ENCODE data around the gene IL4. TPM values are rescaled to one million over a fixed set of nuclear protein-coding genes. Genes with fewer than 3 reads are reported as not detected.

IL4 gene
- polyA plus RNA-seq, 1 donor (not counting 4 experiments of a cell fraction or from before 2014, with no cell fraction given), result not detected

DNA sequence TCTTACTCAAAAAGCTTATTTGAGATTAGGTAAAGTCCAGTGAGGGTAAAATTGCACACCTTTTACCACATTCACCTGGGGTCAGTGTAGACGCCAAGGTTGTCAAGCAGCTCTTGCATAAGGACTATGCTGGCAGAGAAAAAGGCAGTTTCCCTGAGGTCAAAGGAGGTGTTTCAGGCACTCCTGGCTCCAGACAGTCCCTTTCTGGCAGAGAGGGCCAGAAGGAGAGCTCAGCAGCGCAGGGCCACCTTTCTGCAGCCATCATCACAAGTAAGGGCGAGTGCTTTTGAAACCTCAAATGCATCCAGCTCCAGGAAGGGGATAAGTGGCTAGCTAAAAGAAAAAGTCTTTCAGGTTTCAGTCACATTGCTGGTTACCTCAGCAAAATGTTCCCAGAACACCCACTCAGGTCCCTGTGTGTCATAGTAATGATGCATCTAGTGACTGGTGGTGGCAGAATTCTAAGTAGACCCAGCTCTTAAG is 32.5 kb upstream of the IL4 start:
- no peak for TF ChIP-seq EZH2 (IDR thresholded peaks at IDR 0.05; ENCODE audit: low read length)
- TF ChIP-seq, protein P1, sequence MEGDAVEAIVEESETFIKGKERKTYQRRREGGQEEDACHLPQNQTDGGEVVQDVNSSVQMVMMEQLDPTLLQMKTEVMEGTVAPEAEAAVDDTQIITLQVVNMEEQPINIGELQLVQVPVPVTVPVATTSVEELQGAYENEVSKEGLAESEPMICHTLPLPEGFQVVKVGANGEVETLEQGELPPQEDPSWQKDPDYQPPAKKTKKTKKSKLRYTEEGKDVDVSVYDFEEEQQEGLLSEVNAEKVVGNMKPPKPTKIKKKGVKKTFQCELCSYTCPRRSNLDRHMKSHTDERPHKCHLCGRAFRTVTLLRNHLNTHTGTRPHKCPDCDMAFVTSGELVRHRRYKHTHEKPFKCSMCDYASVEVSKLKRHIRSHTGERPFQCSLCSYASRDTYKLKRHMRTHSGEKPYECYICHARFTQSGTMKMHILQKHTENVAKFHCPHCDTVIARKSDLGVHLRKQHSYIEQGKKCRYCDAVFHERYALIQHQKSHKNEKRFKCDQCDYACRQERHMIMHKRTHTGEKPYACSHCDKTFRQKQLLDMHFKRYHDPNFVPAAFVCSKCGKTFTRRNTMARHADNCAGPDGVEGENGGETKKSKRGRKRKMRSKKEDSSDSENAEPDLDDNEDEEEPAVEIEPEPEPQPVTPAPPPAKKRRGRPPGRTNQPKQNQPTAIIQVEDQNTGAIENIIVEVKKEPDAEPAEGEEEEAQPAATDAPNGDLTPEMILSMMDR (optimal IDR thresholded peaks at IDR 0.05 in 1 of 3, IDR thresholded peaks at IDR 0.05 in 1 of 3, conservative IDR thresholded peaks at IDR 0.05 in 1 of 3; ENCODE audit: extremely low read depth in 1 of 3, insufficient read depth in 2 of 3, low read length in 3 of 3), result no peak
- Histone ChIP-seq H3K27me3 (ENCODE audit: control insufficient read depth, extremely low read depth, insufficient read depth, low read length) (no peaks in the 10 kb centered on the region), H3K9me1 (ENCODE audit: control insufficient read depth, extremely low read depth, insufficient read depth, low read length) (no peaks in the 10 kb centered on the region), H3K36me3 (ENCODE audit: control insufficient read depth in 2 of 2, extremely low read depth in 1 of 2, insufficient read depth in 2 of 2, low read length in 2 of 2) (peaks cover 24 to 26% of the 10 kb centered on the region in 2 experiments), H3K4me3 (ENCODE audit: control insufficient read depth in 2 of 3, extremely low read depth in 1 of 3, insufficient read depth in 2 of 3, low read depth in 1 of 3, low read length in 3 of 3) (no peak overlapping the region), H3K9ac (ENCODE audit: control insufficient read depth, extremely low read depth, insufficient read depth, low read length) (no peak overlapping the region), H3K4me2 (ENCODE audit: control insufficient read depth, extremely low read depth, insufficient read depth, low read depth, low read length) (no peak overlapping the region), H3K4me1 (ENCODE audit: control insufficient read depth, extremely low read depth, insufficient read depth, low read length) (no peaks in the 10 kb centered on the region), H3K27ac (ENCODE audit: control insufficient read depth, insufficient read depth, low read length) (no peak overlapping the region), H3K79me2 (ENCODE audit: control insufficient read depth, insufficient read depth, low read length) (no peaks in the 10 kb centered on the region), H4K20me1 (ENCODE audit: control insufficient read depth, extremely low read depth, insufficient read depth, low read length) (no peaks in the 10 kb centered on the region), H2AFZ (ENCODE audit: control insufficient read depth, low read length) (no peak overlapping the region), H3K9me3 (ENCODE audit: control insufficient read depth, low read depth, low read length) (no peaks in the 10 kb centered on the region)
- dilution Hi-C loops (cut with MboI; ENCODE audit: extremely low pct_ligation_motif_present, low sequenced_read_pairs), result no loop called here
- FAIRE-seq (no peak), DNase-seq (ENCODE audit: low read depth, low spot score) (no peak)

DNA sequence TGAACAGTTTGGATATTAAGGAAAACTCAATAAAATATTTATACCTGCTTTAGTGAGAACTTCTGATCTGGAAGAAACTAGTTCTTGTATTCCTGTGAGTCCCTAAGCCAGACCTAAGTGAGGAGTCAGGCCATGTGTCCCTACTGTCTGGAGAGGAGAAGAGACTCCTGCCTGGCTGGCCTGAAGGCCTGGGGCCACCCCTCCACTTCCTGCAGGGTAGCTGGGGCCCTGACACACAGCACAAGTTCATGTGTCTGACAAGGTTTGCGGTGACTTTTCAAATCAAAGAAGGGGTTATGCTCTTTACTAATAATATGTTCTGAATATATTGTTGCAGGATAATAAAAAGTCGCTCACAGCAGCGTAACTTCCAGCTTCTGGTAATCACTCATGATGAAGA is 31.9 kb upstream of the IL4 start:
- H3K4me2 ChIP-seq (ENCODE audit: control insufficient read depth, extremely low read depth, insufficient read depth, low read depth, low read length), result no peak overlapping the region
- dilution Hi-C loops (cut with MboI; ENCODE audit: extremely low pct_ligation_motif_present, low sequenced_read_pairs), result no loop called here
- no peak overlapping the region for H3K4me3 ChIP-seq (ENCODE audit: control insufficient read depth in 2 of 3, extremely low read depth in 1 of 3, insufficient read depth in 2 of 3, low read depth in 1 of 3, low read length in 3 of 3)
- TF ChIP-seq EZH2 (IDR thresholded peaks at IDR 0.05; ENCODE audit: low read length), result no peak
- TF ChIP-seq, protein P1 (optimal IDR thresholded peaks at IDR 0.05 in 1 of 3, IDR thresholded peaks at IDR 0.05 in 1 of 3, conservative IDR thresholded peaks at IDR 0.05 in 1 of 3; ENCODE audit: extremely low read depth in 1 of 3, insufficient read depth in 2 of 3, low read length in 3 of 3), result no peak
- FAIRE-seq (no peak), DNase-seq (ENCODE audit: low read depth, low spot score) (no peak)
- no peak overlapping the region for H2AFZ ChIP-seq (ENCODE audit: control insufficient read depth, low read length)
- H4K20me1 ChIP-seq (ENCODE audit: control insufficient read depth, extremely low read depth, insufficient read depth, low read length), result no peaks in the 10 kb centered on the region
- H3K79me2 ChIP-seq (ENCODE audit: control insufficient read depth, insufficient read depth, low read length), result no peaks in the 10 kb centered on the region
- H3K9me1 ChIP-seq (ENCODE audit: control insufficient read depth, extremely low read depth, insufficient read depth, low read length), result no peaks in the 10 kb centered on the region
- H3K9ac ChIP-seq (ENCODE audit: control insufficient read depth, extremely low read depth, insufficient read depth, low read length), result no peak overlapping the region
- no peak overlapping the region for H3K27ac ChIP-seq (ENCODE audit: control insufficient read depth, insufficient read depth, low read length)
- H3K27me3 ChIP-seq (ENCODE audit: control insufficient read depth, extremely low read depth, insufficient read depth, low read length), result no peaks in the 10 kb centered on the region
- no peaks in the 10 kb centered on the region for H3K4me1 ChIP-seq (ENCODE audit: control insufficient read depth, extremely low read depth, insufficient read depth, low read length)
- H3K9me3 ChIP-seq (ENCODE audit: control insufficient read depth, low read depth, low read length), result no peaks in the 10 kb centered on the region
- peaks cover 24 to 26% of the 10 kb centered on the region in 2 experiments for H3K36me3 ChIP-seq (ENCODE audit: control insufficient read depth in 2 of 2, extremely low read depth in 1 of 2, insufficient read depth in 2 of 2, low read length in 2 of 2)

Measured in keratinocyte (primary cell).